ENCODE data around the gene ZNF207. TPM values are rescaled to one million over a fixed set of nuclear protein-coding genes. Genes with fewer than 3 reads are reported as not detected.

Gene ZNF207
- total and polyA plus RNA-seq, 2 donors from 2014 or later = 54.3 to 150 TPM

GRCh38 chr17:32333187-32333586, 16.8 kb upstream of the ZNF207 start:
- DNase-seq = no peak
- no peak for TF ChIP-seq CTCF (IDR thresholded peaks at IDR 0.05; ENCODE audit: borderline replicate concordance, extremely low read depth, insufficient read depth)
- H3K9me3 ChIP-seq (ENCODE audit: control insufficient read depth in 2 of 3, insufficient read depth in 1 of 3, low read length in 3 of 3) = no peaks in the 10 kb centered on the region
- H3K27me3 ChIP-seq (ENCODE audit: control insufficient read depth, insufficient read depth, low read length) = no peaks in the 10 kb centered on the region
- no peak overlapping the region for H3K4me3 ChIP-seq (ENCODE audit: low read length in 3 of 3)
- no peak overlapping the region for H3K27ac ChIP-seq (ENCODE audit: low read depth in 2 of 2, low read length in 2 of 2)
- H3K9ac ChIP-seq (ENCODE audit: low read length in 3 of 3) = no peak overlapping the region
- no peaks in the 10 kb centered on the region for H3K4me1 ChIP-seq (ENCODE audit: control insufficient read depth in 2 of 3, insufficient read depth in 2 of 3, low read depth in 1 of 3, low read length in 3 of 3)
- intact Hi-C loops (cut with DNase I) = no loop called here
- peaks cover 4 to 12% (median 7%) of the 10 kb centered on the region in 3 donors for H3K36me3 ChIP-seq (ENCODE audit: control insufficient read depth in 2 of 3, insufficient read depth in 3 of 3, low read length in 3 of 3)
- FAIRE-seq = no peak

GRCh38 chr17:32335046-32335445, 14.9 kb upstream of the ZNF207 start:
- TF ChIP-seq CTCF (IDR thresholded peaks at IDR 0.05; ENCODE audit: borderline replicate concordance, extremely low read depth, insufficient read depth) = no peak
- H3K36me3 ChIP-seq (ENCODE audit: control insufficient read depth in 2 of 3, insufficient read depth in 3 of 3, low read length in 3 of 3) = peaks cover 4 to 12% (median 7%) of the 10 kb centered on the region in 3 donors

DNA sequence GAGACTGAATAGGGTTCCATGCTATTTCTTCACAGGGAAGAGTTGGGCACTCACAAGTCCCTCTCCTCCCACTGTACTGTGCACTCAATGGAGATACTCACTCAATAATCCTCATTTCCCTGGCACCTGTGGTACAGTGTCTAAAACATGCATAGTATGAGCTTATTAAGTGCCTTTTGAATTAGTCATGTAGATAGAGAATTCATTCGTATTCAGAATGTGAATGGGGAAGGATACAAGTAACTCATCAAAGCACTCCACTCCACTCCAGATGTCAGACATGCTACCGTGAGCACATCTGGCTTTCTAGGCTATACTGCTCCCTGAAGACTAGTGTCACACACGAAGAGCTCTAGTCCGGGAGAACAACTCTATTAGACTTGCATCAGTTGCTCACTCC, 14.3 kb upstream of the ZNF207 start:
- H3K9me3 ChIP-seq (ENCODE audit: control insufficient read depth in 2 of 3, insufficient read depth in 1 of 3, low read length in 3 of 3) = no peaks in the 10 kb centered on the region
- H3K27me3 ChIP-seq (ENCODE audit: control insufficient read depth, insufficient read depth, low read length) = no peaks in the 10 kb centered on the region
- H3K36me3 ChIP-seq (ENCODE audit: control insufficient read depth in 2 of 3, insufficient read depth in 3 of 3, low read length in 3 of 3) = peaks cover 4 to 12% (median 7%) of the 10 kb centered on the region in 3 donors
- no peak overlapping the region for H3K4me3 ChIP-seq (ENCODE audit: low read length in 3 of 3)
- no peak for FAIRE-seq
- H3K4me1 ChIP-seq (ENCODE audit: control insufficient read depth in 2 of 3, insufficient read depth in 2 of 3, low read depth in 1 of 3, low read length in 3 of 3) = no peaks in the 10 kb centered on the region
- no peak for TF ChIP-seq CTCF (IDR thresholded peaks at IDR 0.05; ENCODE audit: borderline replicate concordance, extremely low read depth, insufficient read depth)
- no peak overlapping the region for H3K27ac ChIP-seq (ENCODE audit: low read depth in 2 of 2, low read length in 2 of 2)
- no peak overlapping the region for H3K9ac ChIP-seq (ENCODE audit: low read length in 3 of 3)
- intact Hi-C loops (cut with DNase I) = no loop called here
- DNase-seq = no peak

More at GRCh38 chr17:32335046-32335445, 14.9 kb upstream of the ZNF207 start:
- Histone ChIP-seq H3K9me3 (ENCODE audit: control insufficient read depth in 2 of 3, insufficient read depth in 1 of 3, low read length in 3 of 3) (no peaks in the 10 kb centered on the region), H3K9ac (ENCODE audit: low read length in 3 of 3) (no peak overlapping the region), H3K4me1 (ENCODE audit: control insufficient read depth in 2 of 3, insufficient read depth in 2 of 3, low read depth in 1 of 3, low read length in 3 of 3) (no peaks in the 10 kb centered on the region), H3K4me3 (ENCODE audit: low read length in 3 of 3) (no peak overlapping the region), H3K27ac (ENCODE audit: low read depth in 2 of 2, low read length in 2 of 2) (no peak overlapping the region), H3K27me3 (ENCODE audit: control insufficient read depth, insufficient read depth, low read length) (no peaks in the 10 kb centered on the region)
- FAIRE-seq (no peak), DNase-seq (no peak)
- intact Hi-C loops (cut with DNase I) = no loop called here
